LNCAP (cell line): ENCODE results near the gene KRTAP10-5.

Experiments used
- TF ChIP-seq, protein P1 (sequence below): fragments of 450-650 bp; IDR thresholded peaks from 2 replicates; pipeline ENCODE4 v1.5.1; 2017; ENCODE audit warnings: mild to moderate bottlenecking

The KRTAP10-5 gene

GRCh38 chr21:44596068-44596725 is 15.8 kb upstream of the KRTAP10-5 start:
- TF ChIP-seq, protein P1, sequence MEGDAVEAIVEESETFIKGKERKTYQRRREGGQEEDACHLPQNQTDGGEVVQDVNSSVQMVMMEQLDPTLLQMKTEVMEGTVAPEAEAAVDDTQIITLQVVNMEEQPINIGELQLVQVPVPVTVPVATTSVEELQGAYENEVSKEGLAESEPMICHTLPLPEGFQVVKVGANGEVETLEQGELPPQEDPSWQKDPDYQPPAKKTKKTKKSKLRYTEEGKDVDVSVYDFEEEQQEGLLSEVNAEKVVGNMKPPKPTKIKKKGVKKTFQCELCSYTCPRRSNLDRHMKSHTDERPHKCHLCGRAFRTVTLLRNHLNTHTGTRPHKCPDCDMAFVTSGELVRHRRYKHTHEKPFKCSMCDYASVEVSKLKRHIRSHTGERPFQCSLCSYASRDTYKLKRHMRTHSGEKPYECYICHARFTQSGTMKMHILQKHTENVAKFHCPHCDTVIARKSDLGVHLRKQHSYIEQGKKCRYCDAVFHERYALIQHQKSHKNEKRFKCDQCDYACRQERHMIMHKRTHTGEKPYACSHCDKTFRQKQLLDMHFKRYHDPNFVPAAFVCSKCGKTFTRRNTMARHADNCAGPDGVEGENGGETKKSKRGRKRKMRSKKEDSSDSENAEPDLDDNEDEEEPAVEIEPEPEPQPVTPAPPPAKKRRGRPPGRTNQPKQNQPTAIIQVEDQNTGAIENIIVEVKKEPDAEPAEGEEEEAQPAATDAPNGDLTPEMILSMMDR, result no peak

- TF ChIP-seq, protein P1, result no peak
Measured at GRCh38 chr21:44595524-44595923, 15.1 kb upstream of the KRTAP10-5 start.

DNA sequence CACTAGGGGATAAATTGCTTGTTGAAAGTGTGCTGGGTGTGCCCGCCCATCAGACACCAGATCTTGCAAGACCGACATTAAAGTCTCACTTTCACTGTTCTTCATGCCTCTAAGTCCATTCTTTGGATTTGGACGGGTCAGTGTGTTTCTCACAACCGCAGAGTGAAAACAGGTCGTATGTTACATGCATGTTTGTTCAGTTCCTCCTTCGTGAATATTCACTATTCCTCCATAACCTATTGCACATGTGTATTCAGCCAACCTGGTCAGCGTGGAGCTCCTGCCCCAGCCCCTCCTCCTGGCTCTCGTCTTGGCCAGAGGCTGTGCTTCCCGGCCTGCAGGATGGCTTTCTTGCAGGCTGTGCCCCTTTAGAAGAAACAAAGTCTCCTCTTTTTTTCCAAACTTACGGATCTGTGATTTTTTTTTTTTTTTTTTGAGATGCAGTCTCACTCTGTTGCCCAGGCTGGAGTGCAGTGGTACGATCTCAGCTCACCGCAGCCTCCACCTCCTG is 14.1 kb upstream of the KRTAP10-5 start:
- TF ChIP-seq, protein P1, result no peak

GRCh38 chr21:44593598-44594405 is 13.4 kb upstream of the KRTAP10-5 start:
- TF ChIP-seq, protein P1, result no peak

DNA sequence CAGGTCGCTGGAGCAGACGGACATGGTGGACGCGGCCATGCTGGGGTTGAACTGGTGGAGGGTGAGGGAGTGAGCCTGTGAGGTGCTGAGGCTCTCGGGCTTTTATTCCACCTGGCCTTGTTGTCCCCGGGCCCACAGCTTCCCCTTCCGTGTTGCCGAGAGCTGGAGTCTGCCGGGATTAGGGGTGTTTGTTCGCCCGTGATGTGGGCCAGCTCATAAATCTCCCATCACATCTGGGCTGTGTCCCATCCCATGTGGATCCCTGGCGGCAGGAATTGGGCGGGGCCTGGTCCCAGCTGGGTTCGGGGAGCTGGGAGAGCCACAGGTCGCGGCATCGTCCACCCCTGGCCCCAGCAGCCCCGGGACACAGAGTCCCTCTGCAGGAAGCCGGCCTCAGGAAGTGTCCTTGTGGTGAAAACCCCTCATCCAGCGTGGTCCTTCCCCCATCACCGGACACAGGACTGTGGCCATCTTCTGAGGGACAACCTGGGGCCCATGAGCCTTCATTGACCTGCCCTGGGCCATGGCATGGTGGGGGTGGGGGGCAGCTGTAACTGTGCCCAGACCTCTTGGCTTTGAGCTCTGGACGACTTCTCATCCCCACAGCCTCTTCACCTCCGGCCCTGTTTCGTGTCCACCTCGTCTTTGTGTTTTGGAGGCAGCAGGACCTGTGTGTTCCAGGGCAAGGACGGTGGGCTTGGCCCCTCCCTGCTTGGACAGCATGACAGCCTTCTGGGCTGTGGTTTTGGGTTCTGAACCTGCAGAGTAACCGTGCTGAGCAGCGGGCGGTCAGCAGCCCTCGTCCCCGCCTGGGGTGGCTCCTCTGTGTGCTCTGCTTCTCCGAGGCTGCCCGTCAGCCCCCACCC is 12.3 kb upstream of the KRTAP10-5 start, which contains the start of gene KRTAP10-6:
Gene KRTAP10-6 (minus strand): TSS at position 60 of the 866 bp plus-strand sequence. CDS start 21 bp downstream, at position 39.
- TF ChIP-seq, protein P1, result no peak

DNA sequence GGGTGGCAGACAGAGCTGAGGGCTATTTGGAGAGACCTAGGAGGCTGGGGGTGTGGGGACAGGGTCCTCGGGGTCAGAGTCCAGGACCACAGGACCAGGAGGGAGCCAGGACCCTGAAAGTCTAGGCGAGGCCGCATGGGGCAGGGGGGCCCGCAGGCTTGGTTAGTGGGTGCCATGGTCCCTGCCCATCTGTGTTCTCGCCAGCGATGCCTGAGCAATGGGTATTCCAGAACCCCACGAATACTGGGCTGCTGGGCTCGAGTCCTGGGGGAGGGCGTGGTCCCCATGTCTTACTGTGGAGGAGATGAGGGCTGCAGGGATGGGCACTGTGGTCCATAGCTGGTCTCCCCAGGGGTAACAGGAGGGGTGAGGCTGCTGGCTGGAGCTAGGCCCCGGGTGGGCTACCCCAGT is 9.9 kb upstream of the KRTAP10-5 start:
- TF ChIP-seq, protein P1, result no peak

DNA sequence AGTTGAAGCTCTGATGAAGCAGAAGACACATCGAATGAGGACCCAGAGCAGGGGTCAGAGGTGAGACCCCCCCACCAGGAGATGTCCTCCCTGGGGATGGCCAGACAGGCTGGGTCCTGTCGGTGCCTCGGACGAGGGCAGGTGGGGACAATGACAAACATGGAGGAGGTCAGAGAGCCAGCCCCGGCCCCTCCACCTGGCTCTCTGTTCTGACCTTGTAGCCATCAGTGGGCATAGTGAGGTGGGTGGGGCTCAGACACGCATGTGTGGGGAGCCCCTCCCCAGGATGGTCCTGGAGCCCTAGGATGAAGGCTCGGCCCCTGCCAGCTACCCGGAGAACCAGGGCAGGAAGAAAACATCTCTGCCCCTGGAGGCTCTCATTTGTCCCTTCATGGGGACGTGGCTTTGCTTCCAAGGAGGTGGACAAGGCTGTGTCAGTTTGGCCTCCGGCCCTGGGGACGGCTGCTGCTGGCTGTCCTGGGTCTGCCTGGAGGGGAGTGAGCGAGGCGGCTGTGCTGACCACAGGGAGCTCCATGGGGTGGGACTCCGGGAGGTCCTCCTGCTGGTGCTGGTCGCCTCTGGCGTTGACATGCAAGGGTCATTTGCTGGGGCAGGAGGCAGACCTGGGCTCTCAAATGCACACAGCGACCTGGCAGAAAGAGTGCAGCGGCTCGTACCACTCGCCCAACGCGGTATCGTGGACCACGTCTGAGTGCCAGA is 9.3 kb upstream of the KRTAP10-5 start:
- TF ChIP-seq, protein P1, result no peak
